NB4 (cell line): Measurements from ENCODE around the gene TMEM225B.

Experiments used
- CTCF ChIP-seq: IDR thresholded peaks from one replicate; pipeline ENCODE4 v1.5.1; 2012; ENCODE audit warnings: low read depth, low read length
- MAX ChIP-seq: IDR thresholded peaks from 2 replicates; pipeline ENCODE4 v1.6.1; 2011; ENCODE audit warnings: low read depth, low read length
- POLR2A ChIP-seq: IDR thresholded peaks from 2 replicates; pipeline ENCODE4 v1.6.1; 2011; ENCODE audit warnings: mild to moderate bottlenecking; ENCODE audit not compliant: insufficient read length; ENCODE audit errors: extremely low read depth

- TF ChIP-seq CTCF (no peak), MAX (no peak), POLR2A (no peak)
These were observed 43.1 kb upstream of the TMEM225B start for GRCh38 chr7:99554939-99555338.
